GM12891 (cell line): Measurements from ENCODE around the gene NLRP1.

Experiments
- POLR2A ChIP-seq: IDR thresholded peaks from 2 replicates; pipeline ENCODE4 v1.6.1; 2011; ENCODE audit warnings: low read depth, low read length, control low read depth
- TAF1 ChIP-seq: IDR thresholded peaks from 2 replicates; pipeline ENCODE4 v1.6.1; 2011; ENCODE audit warnings: low read depth, low read length, control low read depth

- TF ChIP-seq TAF1 (no peak), POLR2A (no peak)
Observed at GRCh38 chr17:5526821-5527598, 57.3 kb downstream of the NLRP1 start.
